H1 (cell line): ENCODE measurements around the gene NT5E. TPM values are rescaled to one million over a fixed set of nuclear protein-coding genes. Genes with fewer than 3 reads are reported as not detected.

Experiments
- CTCF ChIA-PET: fragments of 300-600 bp; sonication (Branson Sonifier 250); formaldehyde crosslinking; loops from one replicate; lab custom pipeline; 2021; ENCODE audit not compliant: partially characterized antibody; lab: Charles Lee
- POLR2A ChIA-PET: fragments of 300-600 bp; sonication (Branson Sonifier 250); formaldehyde crosslinking; loops from one replicate; lab custom pipeline; 2021; ENCODE audit warnings: inconsistent platforms; ENCODE audit not compliant: partially characterized antibody; lab: Charles Lee
- DNase-seq, 2 experiments: peaks; one replicate each; pipeline versions ENCODE4 v3.0.0 to v3.0.0-alpha.2; 2010 to 2022; ENCODE audit warnings: low spot score in 2 of 2, low read depth in 1 of 2, mixed read lengths in 1 of 2
- FAIRE-seq: peaks from 2 replicates; lab custom pipeline; 2011; peaks lifted over from hg19 to GRCh38; lab: Jason Lieb, UNC
- H2AFZ ChIP-seq: 2 replicates; pipeline ENCODE4 v1.8.1; 2012; ENCODE audit warnings: low read length, inconsistent platforms
- H2AK5ac ChIP-seq: 2 replicates; pipeline ENCODE4 v1.6.1; 2013; ENCODE audit warnings: low read depth, low read length
- H2BK120ac ChIP-seq: replicated peaks from 2 replicates; pipeline ENCODE3; 2013; ENCODE audit warnings: low read depth, low read length, inconsistent platforms
- H2BK12ac ChIP-seq: 2 replicates; pipeline ENCODE4 v1.6.1; 2013; ENCODE audit warnings: low read depth, low read length
- H2BK15ac ChIP-seq: 2 replicates; pipeline ENCODE4 v1.6.1; 2013; ENCODE audit warnings: low read length
- H2BK20ac ChIP-seq: 2 replicates; pipeline ENCODE4 v1.6.1; 2013; ENCODE audit warnings: low read length
- H2BK5ac ChIP-seq: 2 replicates; pipeline ENCODE4 v1.6.1; 2013; ENCODE audit warnings: low read depth, low read length
- H3K14ac ChIP-seq: 2 replicates; pipeline ENCODE4 v1.6.1; 2013; ENCODE audit warnings: inconsistent platforms; ENCODE audit not compliant: insufficient read length
- H3K18ac ChIP-seq: 2 replicates; pipeline ENCODE4 v1.6.1; 2013; ENCODE audit warnings: low read length; ENCODE audit errors: extremely low read depth
- H3K23ac ChIP-seq: 2 replicates; pipeline ENCODE4 v1.6.1; 2013; ENCODE audit warnings: inconsistent platforms; ENCODE audit not compliant: insufficient read length
- H3K23me2 ChIP-seq: 2 replicates; pipeline ENCODE4 v1.6.1; 2013; ENCODE audit warnings: low read depth, low read length
- H3K27ac ChIP-seq: 2 replicates; pipeline ENCODE4 v1.6.1; 2011; ENCODE audit warnings: low read depth, low read length, inconsistent platforms
- H3K27me3 ChIP-seq, 4 experiments: replicated peaks in 1 of 4; 1 replicate in 1 of 4; 2 replicates in 3 of 4; pipeline versions ENCODE4 v1.6.1 to v1.8.1; 2011 to 2013; ENCODE audit warnings: low read length in 3 of 4, mild to moderate bottlenecking in 3 of 4, inconsistent platforms in 2 of 4, mixed read lengths in 2 of 4, moderate library complexity in 1 of 4; ENCODE audit not compliant: control insufficient read depth in 3 of 4, insufficient read depth in 3 of 4; ENCODE audit errors: extremely low read depth in 1 of 4
- H3K36me3 ChIP-seq, 4 experiments: 2 replicates each; pipeline versions ENCODE4 v1.6.1 to v1.8.1; 2011 to 2013; ENCODE audit warnings: mild to moderate bottlenecking in 4 of 4, low read length in 3 of 4, moderate library complexity in 2 of 4, control low read depth in 1 of 4, inconsistent platforms in 1 of 4; ENCODE audit not compliant: insufficient read depth in 4 of 4, control insufficient read depth in 2 of 4
- H3K4ac ChIP-seq: replicated peaks from 2 replicates; pipeline ENCODE3; 2013; ENCODE audit warnings: low read length, low read depth, mixed read lengths, inconsistent platforms; ENCODE audit not compliant: insufficient read length
- H3K4me1 ChIP-seq, 4 experiments: replicated peaks in 1 of 4; 1 replicate in 1 of 4; 2 replicates in 3 of 4; pipeline versions ENCODE4 v1.6.1 to v1.8.1; 2011 to 2013; ENCODE audit warnings: low read length in 3 of 4, inconsistent platforms in 2 of 4, mixed read lengths in 1 of 4; ENCODE audit not compliant: insufficient read depth in 4 of 4, control insufficient read depth in 3 of 4
- H3K4me2 ChIP-seq, 2 experiments: 2 replicates each; pipeline versions ENCODE4 v1.6.1 to v1.8.1; 2011 to 2013; ENCODE audit warnings: low read depth in 2 of 2, low read length in 2 of 2, control low read depth in 1 of 2, inconsistent platforms in 1 of 2, mild to moderate bottlenecking in 1 of 2; ENCODE audit not compliant: insufficient read depth in 1 of 2
- H3K4me3 ChIP-seq, 4 experiments: fragments of 200-600, 300-600 bp in 1 of 4; sonication (generic), shearing (Covaris generic), sonication (Bioruptor Twin) in 1 of 4; 2 replicates each; pipeline versions ENCODE4 v1.5.1 to v1.8.1; 2011 to 2016; ENCODE audit warnings: low read length in 4 of 4, low read depth in 3 of 4, control low read depth in 2 of 4, inconsistent platforms in 2 of 4, mild to moderate bottlenecking in 2 of 4, mixed read lengths in 1 of 4, moderate library complexity in 1 of 4; ENCODE audit not compliant: insufficient read depth in 2 of 4; ENCODE audit errors: extremely low read depth in 1 of 4
- H3K56ac ChIP-seq: replicated peaks from 2 replicates; pipeline ENCODE3; 2013; ENCODE audit warnings: low read depth, mild to moderate bottlenecking, mixed read lengths, low read length, inconsistent platforms; ENCODE audit not compliant: insufficient read length
- H3K79me1 ChIP-seq: 2 replicates; pipeline ENCODE4 v1.6.1; 2013; ENCODE audit warnings: low read depth, low read length, control low read depth
- H3K79me2 ChIP-seq, 2 experiments: 2 replicates each; pipeline versions ENCODE4 v1.6.1 to v1.8.1; 2012 to 2013; ENCODE audit warnings: low read length in 2 of 2, mild to moderate bottlenecking in 2 of 2, inconsistent platforms in 1 of 2; ENCODE audit not compliant: insufficient read depth in 2 of 2, control insufficient read depth in 1 of 2
- H3K9ac ChIP-seq, 4 experiments: replicated peaks in 1 of 4; 1 replicate in 1 of 4; 2 replicates in 3 of 4; pipeline versions ENCODE4 v1.6.1 to v1.8.1; 2011 to 2013; ENCODE audit warnings: low read depth in 3 of 4, low read length in 3 of 4, control low read depth in 2 of 4, mild to moderate bottlenecking in 2 of 4, moderate library complexity in 2 of 4, inconsistent platforms in 1 of 4; ENCODE audit errors: extremely low read depth in 1 of 4
- H3K9me3 ChIP-seq, 2 experiments: 2 replicates each; pipeline versions ENCODE4 v1.6.1 to v1.8.1; 2012 to 2013; ENCODE audit warnings: mild to moderate bottlenecking in 2 of 2, moderate library complexity in 2 of 2, control low read depth in 1 of 2, inconsistent platforms in 1 of 2, low read depth in 1 of 2, low read length in 1 of 2, mixed read lengths in 1 of 2; ENCODE audit not compliant: insufficient read depth in 2 of 2
- H4K20me1 ChIP-seq, 2 experiments: replicated peaks in 1 of 2; 2 replicates each; pipeline versions ENCODE3 to v1.8.1; 2011 to 2013; ENCODE audit warnings: inconsistent platforms in 2 of 2, low read length in 2 of 2, mild to moderate bottlenecking in 1 of 2; ENCODE audit not compliant: insufficient read depth in 2 of 2, control insufficient read depth in 1 of 2
- H4K5ac ChIP-seq: 2 replicates; pipeline ENCODE4 v1.6.1; 2013; ENCODE audit warnings: low read length, low read depth, mixed read lengths, inconsistent platforms; ENCODE audit not compliant: insufficient read length
- H4K8ac ChIP-seq: 2 replicates; pipeline ENCODE4 v1.8.0; 2013; ENCODE audit warnings: mild to moderate bottlenecking, moderate library complexity, low read length, inconsistent platforms; ENCODE audit not compliant: insufficient read depth; ENCODE audit errors: extremely low read depth
- H4K91ac ChIP-seq: replicated peaks from 2 replicates; pipeline ENCODE3; 2013; ENCODE audit warnings: low read length, mixed read lengths, inconsistent platforms; ENCODE audit not compliant: insufficient read length
- BCL11A ChIP-seq, 2 experiments: IDR thresholded peaks; one replicate each; pipeline ENCODE4 v1.6.1; 2011; ENCODE audit warnings: low read depth in 2 of 2, low read length in 2 of 2, mild to moderate bottlenecking in 2 of 2
- CTBP2 ChIP-seq: IDR thresholded peaks from 2 replicates; pipeline ENCODE4 v1.7.0; 2011; ENCODE audit warnings: borderline replicate concordance, mild to moderate bottlenecking, moderate library complexity, mixed read lengths, low read length; ENCODE audit not compliant: insufficient read depth, insufficient read length
- KDM5A ChIP-seq: fragments of 200-600 bp; IDR thresholded peaks from 2 replicates; pipeline ENCODE4 v1.7.1; 2012; ENCODE audit warnings: mild to moderate bottlenecking, low read length, inconsistent platforms, mixed read lengths
- RAD21 ChIP-seq, 2 experiments: IDR thresholded peaks in 1 of 2; conservative IDR thresholded peaks in 1 of 2; 2 replicates each; pipeline ENCODE4 v1.6.1; 2011; ENCODE audit warnings: low read depth in 2 of 2, low read length in 2 of 2, improper control_type of control experiment in 1 of 2, inconsistent platforms in 1 of 2, mild to moderate bottlenecking in 1 of 2, moderate library complexity in 1 of 2
- RBBP5 ChIP-seq: IDR thresholded peaks from 2 replicates; pipeline ENCODE4 v1.7.1; 2012; ENCODE audit warnings: low read depth, mild to moderate bottlenecking, inconsistent platforms, low read length, moderate library complexity, borderline replicate concordance
- RNF2 ChIP-seq: fragments of 200-900, 300-1000 bp; sonication (generic); IDR thresholded peaks from 2 replicates; pipeline ENCODE4 v1.7.1; 2016; ENCODE audit warnings: borderline replicate concordance, low read depth, mild to moderate bottlenecking, antibody characterized with exemption, low read length; ENCODE audit not compliant: poor library complexity, severe bottlenecking; ENCODE audit errors: missing control alignments
- SIRT6 ChIP-seq: IDR thresholded peaks from one replicate; pipeline ENCODE4 v1.7.1; 2012; ENCODE audit warnings: low read length, inconsistent platforms
- SUZ12 ChIP-seq: fragments of 200-600 bp; sonication (generic); IDR thresholded peaks from 2 replicates; pipeline ENCODE4 v1.6.1; 2012; ENCODE audit warnings: mild to moderate bottlenecking, inconsistent platforms, low read length, moderate library complexity, mixed read lengths
- USF2 ChIP-seq: IDR thresholded peaks from 2 replicates; pipeline ENCODE4 v1.6.1; 2011; ENCODE audit warnings: low read length, improper control_type of control experiment
- polyA plus RNA-seq, 7 experiments: library from polyadenylated mRNA; depleted of rRNA in 3 of 7; stranded (reverse) in 5 of 7; unstranded in 2 of 7; fragments of >200 nt in 5 of 7; fragments of 200-250 nt in 2 of 7; gene quantifications; 1 replicate in 5 of 7; 2 replicates in 1 of 7; 4 replicates in 1 of 7; pipeline versions ENCODE4 v1.2.1 to v1.2.3, GENCODE V29; 2011 to 2013; ENCODE audit warnings: missing spikeins in 2 of 7, mixed read lengths in 2 of 7
- total RNA-seq: library from RNA; stranded (reverse); fragmentation: NEBNext Ultra II Directional; extraction: Animal tissue kit (Norgen Biotek cat#: 25700); gene quantifications from 2 replicates; pipeline ENCODE4 v1.2.1, GENCODE V29; 2021

The NT5E gene
- total and polyA plus RNA-seq, 2 of the 8 experiments (the other 6 are each of a cell fraction or from before 2014, with no cell fraction given) = 0.74 to 1.5 TPM

- no peaks in the 10 kb centered on the region for H3K79me1 ChIP-seq
- no peak for FAIRE-seq
- DNase-seq = no peak
- H2BK5ac ChIP-seq = no peak overlapping the region
- H4K20me1 ChIP-seq = no peaks in the 10 kb centered on the region
- H3K9me3 ChIP-seq = no peaks in the 10 kb centered on the region
- H4K91ac ChIP-seq = no peak overlapping the region
- H3K14ac ChIP-seq = no peak overlapping the region
- no peak overlapping the region for H3K56ac ChIP-seq
- H3K27me3 ChIP-seq = no peaks in the 10 kb centered on the region
- no peak overlapping the region for H2BK120ac ChIP-seq
- no peak overlapping the region for H2BK12ac ChIP-seq
- H3K9ac ChIP-seq = no peak overlapping the region
- no peak overlapping the region for H3K23ac ChIP-seq
- no peak overlapping the region for H4K5ac ChIP-seq
- ChIA-PET CTCF (interaction anchor here (1.9 kb wide), 1 partner anchor 9 kb away, joined by 8 read pairs; no protein-coding TSS in a partner anchor), POLR2A (no interaction called here)
- H2AK5ac ChIP-seq = no peak overlapping the region
- H3K79me2 ChIP-seq = no peaks in the 10 kb centered on the region
- H3K4me1 ChIP-seq = no peaks in the 10 kb centered on the region
- no peak overlapping the region for H2BK20ac ChIP-seq
- no peak for TF ChIP-seq RAD21 (IDR thresholded peaks at IDR 0.05 in 1 of 2, conservative IDR thresholded peaks at IDR 0.05 in 1 of 2; ENCODE audit: low read depth in 2 of 2, low read length in 2 of 2)
- TF ChIP-seq KDM5A = no peak
- no peak for TF ChIP-seq CTBP2
- TF ChIP-seq SUZ12 = no peak
- no peak for TF ChIP-seq BCL11A (IDR thresholded peaks at IDR 0.05; ENCODE audit: low read depth in 2 of 2, low read length in 2 of 2)
- no peak for TF ChIP-seq RNF2
- no peak for TF ChIP-seq RBBP5
- TF ChIP-seq SIRT6 = no peak
- TF ChIP-seq USF2 = no peak
- no peak overlapping the region for H3K4me3 ChIP-seq
- no peaks in the 10 kb centered on the region for H3K36me3 ChIP-seq
- no peak overlapping the region for H3K27ac ChIP-seq
- no peaks in the 10 kb centered on the region for H3K23me2 ChIP-seq
- H3K4me2 ChIP-seq = no peak overlapping the region
- no peak overlapping the region for H3K4ac ChIP-seq
- H2BK15ac ChIP-seq = no peak overlapping the region
- H3K18ac ChIP-seq = no peak overlapping the region
- H4K8ac ChIP-seq = no peak overlapping the region
- no peak overlapping the region for H2AFZ ChIP-seq
These were observed 36.9 kb upstream of the NT5E start for GRCh38 chr6:85412911-85413430.
